ENCODE measurements around the gene APBA1.

DNA sequence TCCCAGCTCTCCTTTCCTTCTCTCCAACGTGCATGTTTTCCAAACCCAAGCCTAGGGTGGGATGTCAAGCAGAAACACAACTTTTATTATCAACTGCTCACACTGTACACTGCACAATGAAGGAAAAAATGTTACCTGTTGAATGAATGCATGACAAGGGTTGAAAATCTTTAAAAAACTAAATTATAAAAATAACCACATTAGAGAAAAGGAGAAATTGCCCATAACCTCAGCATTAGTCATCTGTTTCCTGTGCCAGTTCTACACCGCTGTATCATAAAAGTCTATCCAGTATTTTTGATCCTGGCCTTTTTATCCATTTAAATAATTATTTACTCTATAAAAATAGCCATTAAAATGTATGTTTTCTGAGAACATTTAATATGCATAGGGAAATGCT, 101.1 kb downstream of the APBA1 start:
- TF ChIP-seq CTCF (IDR thresholded peaks at IDR 0.05), result no peak
- no peak for TF ChIP-seq EZH2 (IDR thresholded peaks at IDR 0.05)

Data from neural progenitor cell (in vitro differentiated cells).